Frontal cortex (tissue), 4 donors: ENCODE data around the gene P3H2. TPM values are rescaled to one million over a fixed set of nuclear protein-coding genes. Genes with fewer than 3 reads are reported as not detected.

Experiments used
- DNase-seq, 2 donors: peaks; one replicate each; pipeline ENCODE4 v3.0.0; 2012; ENCODE audit warnings: low spot score in 2 of 2
- FAIRE-seq: peaks from 2 replicates; lab custom pipeline; 2012; peaks lifted over from hg19 to GRCh38; lab: Jason Lieb, UNC
- small RNA-seq: library from RNA; depleted of rRNA; stranded (forward); fragments of <200 nt; gene quantifications from one replicate; pipeline ENCODE3, GENCODE V24; 2014
- total RNA-seq: library from RNA; depleted of rRNA; stranded (reverse); fragments of >200 nt; gene quantifications from one replicate; pipeline ENCODE4 v1.2.3, GENCODE V29; 2014
- donor health status: control.
- donor health status: control.
- donor health status: control.

The P3H2 gene
- total RNA-seq, 1 donor from 2014 or later: 2.4 TPM

GRCh38 chr3:189936201-189936945, 184.3 kb downstream of the P3H2 start:
- DNase-seq (no peak), FAIRE-seq (no peak)

DNA sequence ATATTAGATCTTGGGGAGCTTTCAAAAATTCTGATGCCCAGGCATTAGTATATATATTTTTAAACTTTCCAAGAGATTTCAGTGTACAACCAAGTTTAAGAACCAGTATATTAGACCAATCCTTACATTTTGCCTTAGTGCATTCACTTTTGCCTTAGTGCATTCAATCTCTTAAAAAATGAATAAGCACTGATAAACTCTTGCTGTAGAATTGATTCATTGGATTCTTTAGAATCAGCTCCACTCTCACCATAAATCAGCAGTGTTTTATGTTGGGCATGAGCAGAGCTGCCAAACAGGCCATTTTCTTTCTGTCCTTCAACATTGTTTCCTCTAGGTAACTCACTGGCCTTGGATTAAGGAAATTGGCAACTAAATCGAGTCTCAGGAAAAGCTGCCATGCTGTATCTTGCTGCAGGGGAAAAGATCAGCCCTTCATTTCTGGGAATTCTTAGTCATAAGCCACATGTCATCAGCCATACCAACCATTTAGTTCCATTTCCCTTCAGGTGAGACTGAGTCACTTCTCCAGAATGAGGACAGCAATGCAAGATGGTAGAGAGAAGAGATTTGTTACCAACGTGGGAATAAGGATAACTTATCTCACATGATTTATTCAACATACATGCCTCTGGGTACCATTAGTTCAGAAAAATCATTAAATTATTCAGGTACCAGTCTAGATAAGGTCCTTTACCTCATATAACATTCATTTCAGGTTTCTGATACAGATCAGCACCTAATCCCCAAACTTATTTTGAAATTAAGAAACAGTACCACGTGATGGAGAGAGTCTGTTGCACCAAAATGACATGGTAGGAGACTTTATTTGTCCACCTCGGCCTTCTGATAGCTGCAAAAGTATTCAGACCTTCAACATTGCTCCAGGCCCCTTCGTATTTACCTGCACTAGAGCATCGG, 192.5 kb downstream of the P3H2 start:
- DNase-seq (no peak), FAIRE-seq (no peak)

DNA sequence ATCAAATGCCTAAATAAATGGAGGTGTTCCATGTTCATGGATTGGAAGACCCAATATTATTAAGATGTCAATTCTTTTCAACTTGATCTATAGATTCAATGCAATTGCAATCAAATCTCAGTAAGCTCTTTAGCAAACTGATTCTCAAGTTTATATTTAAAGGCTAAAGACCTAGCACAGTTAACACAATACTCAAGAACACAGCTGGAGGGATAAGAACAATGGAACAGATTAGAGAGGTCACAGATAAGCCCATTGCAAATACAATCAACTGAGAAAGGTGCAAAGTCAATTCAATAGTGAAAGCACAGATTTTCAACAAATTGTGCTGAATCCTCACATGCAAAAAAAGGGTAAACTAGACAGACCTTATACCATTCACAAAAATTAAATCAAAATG, 198.9 kb downstream of the P3H2 start:
- FAIRE-seq: no peak
- no peak for DNase-seq

DNA sequence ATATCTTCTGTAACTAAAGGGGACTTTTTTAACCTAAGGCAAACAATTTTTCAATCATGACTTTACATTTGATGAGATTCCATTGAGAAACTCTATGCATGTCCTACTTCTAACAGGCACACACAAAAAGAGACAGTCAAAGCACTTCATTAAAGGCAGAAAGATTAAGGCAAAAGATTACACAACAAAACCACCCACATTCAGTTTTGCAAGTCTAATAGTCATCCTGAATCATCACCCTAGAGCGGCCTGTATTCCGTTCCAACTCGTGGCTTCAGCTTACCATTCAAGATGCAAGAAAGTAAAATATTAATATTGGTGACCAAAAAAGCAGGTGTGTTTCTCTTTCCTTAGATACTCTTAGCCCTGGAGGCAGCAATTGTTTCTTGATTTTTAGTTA, 205.9 kb downstream of the P3H2 start:
- FAIRE-seq: no peak

GRCh38 chr3:189911001-189911400, 209.7 kb downstream of the P3H2 start:
- FAIRE-seq: no peak

More for the DNA sequence above, 205.9 kb downstream of the P3H2 start:
- DNase-seq: no peak

GRCh38 chr3:189909573-189909972, 211.1 kb downstream of the P3H2 start:
- no peak for FAIRE-seq

More at GRCh38 chr3:189911001-189911400, 209.7 kb downstream of the P3H2 start:
- DNase-seq: no peak

GRCh38 chr3:189909139-189909538, 211.6 kb downstream of the P3H2 start:
- no peak for FAIRE-seq

More at GRCh38 chr3:189909573-189909972, 211.1 kb downstream of the P3H2 start:
- DNase-seq: no peak

DNA sequence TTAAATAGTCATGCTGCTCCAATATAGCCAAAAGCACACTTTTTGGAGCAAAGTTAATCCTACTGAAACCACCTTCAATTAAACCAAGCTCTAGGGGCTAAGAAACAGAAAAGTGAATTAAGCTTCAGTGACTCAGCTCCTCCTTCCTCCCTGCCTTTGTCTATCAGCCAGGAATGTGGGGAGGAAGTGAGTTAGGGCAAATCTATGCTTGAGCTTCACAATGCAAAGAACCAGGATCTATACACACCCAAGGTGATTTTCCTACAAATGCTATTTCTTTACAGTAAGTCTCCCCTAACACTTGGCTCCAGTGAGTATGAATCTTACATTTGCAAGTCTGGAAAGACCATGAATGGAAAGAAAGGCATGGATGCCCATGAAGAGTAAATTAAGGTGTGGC, 212.1 kb downstream of the P3H2 start:
- FAIRE-seq (no peak), DNase-seq (no peak)

More at GRCh38 chr3:189909139-189909538, 211.6 kb downstream of the P3H2 start:
- DNase-seq: no peak

GRCh38 chr3:189907803-189908202, 212.9 kb downstream of the P3H2 start:
- DNase-seq (no peak), FAIRE-seq (no peak)

Small RNA genes within 50 kb of the gene (small RNA-seq; reads per million reads assigned to genes)
- gene RNU6-1109P: not detected

Other genes with a start within 250 kb of the P3H2 start
- gene CLDN1, start 201.5 kb upstream of the P3H2 start, total RNA-seq: 4.1 TPM